Mesenchymal stem cell (in vitro differentiated cells and primary cell): ENCODE results near the gene CEACAM16.

Source experiments
- DNase-seq: peaks from one replicate; pipeline ENCODE4 v3.0.0-alpha.2; 2013
- H2AFZ ChIP-seq: one replicate; pipeline ENCODE4 v1.6.1; 2013; ENCODE audit warnings: low read depth, mild to moderate bottlenecking, control low read depth, inconsistent platforms, low read length, moderate library complexity
- H2AK5ac ChIP-seq: 2 replicates; pipeline ENCODE4 v1.6.1; 2013; ENCODE audit warnings: low read length, moderate library complexity, mild to moderate bottlenecking, inconsistent platforms; ENCODE audit not compliant: severe bottlenecking
- H2BK120ac ChIP-seq: one replicate; pipeline ENCODE4 v1.6.1; 2013; ENCODE audit warnings: low read depth, mild to moderate bottlenecking, inconsistent platforms, low read length, moderate library complexity
- H2BK12ac ChIP-seq, 2 experiments: one replicate each; pipeline ENCODE4 v1.6.1; 2013; ENCODE audit warnings: inconsistent platforms in 2 of 2, low read length in 2 of 2, mild to moderate bottlenecking in 2 of 2, moderate library complexity in 2 of 2, control low read depth in 1 of 2
- H2BK15ac ChIP-seq: one replicate; pipeline ENCODE4 v1.6.1; 2013; ENCODE audit warnings: mild to moderate bottlenecking, low read depth, inconsistent platforms; ENCODE audit not compliant: poor library complexity, severe bottlenecking
- H2BK5ac ChIP-seq: 2 replicates; pipeline ENCODE4 v1.6.1; 2013; ENCODE audit warnings: low read depth, mild to moderate bottlenecking, low read length, control low read depth, inconsistent platforms; ENCODE audit not compliant: poor library complexity, severe bottlenecking
- H3K14ac ChIP-seq, 2 experiments: one replicate each; pipeline ENCODE4 v1.6.1; 2013; ENCODE audit warnings: inconsistent platforms in 2 of 2, low read length in 2 of 2, control low read depth in 1 of 2, mild to moderate bottlenecking in 1 of 2, moderate library complexity in 1 of 2
- H3K18ac ChIP-seq, 2 experiments: one replicate each; pipeline ENCODE4 v1.6.1; 2013; ENCODE audit warnings: inconsistent platforms in 2 of 2, low read length in 2 of 2, control low read depth in 1 of 2, low read depth in 1 of 2, mild to moderate bottlenecking in 1 of 2
- H3K23ac ChIP-seq, 2 experiments: one replicate each; pipeline ENCODE4 v1.6.1; 2013; ENCODE audit warnings: inconsistent platforms in 2 of 2, low read length in 2 of 2, mild to moderate bottlenecking in 2 of 2, moderate library complexity in 2 of 2, control low read depth in 1 of 2
- H3K27ac ChIP-seq: 2 replicates; pipeline ENCODE4 v1.5.1; 2013; ENCODE audit warnings: mild to moderate bottlenecking, moderate library complexity, low read length, control low read depth, inconsistent platforms; ENCODE audit not compliant: poor library complexity, severe bottlenecking
- H3K27me3 ChIP-seq, 2 experiments: 2 replicates each; pipeline versions ENCODE4 v1.6.1 to v1.7.0; 2013; ENCODE audit warnings: low read length in 2 of 2, mild to moderate bottlenecking in 2 of 2, moderate library complexity in 2 of 2, control low read depth in 1 of 2, inconsistent platforms in 1 of 2; ENCODE audit not compliant: control insufficient read depth in 1 of 2, insufficient read depth in 1 of 2
- H3K36me3 ChIP-seq, 2 experiments: 2 replicates each; pipeline versions ENCODE4 v1.6.1 to v1.7.0; 2013; ENCODE audit warnings: low read length in 2 of 2, control low read depth in 1 of 2, inconsistent platforms in 1 of 2, low read depth in 1 of 2, mild to moderate bottlenecking in 1 of 2; ENCODE audit not compliant: insufficient read depth in 2 of 2, control insufficient read depth in 1 of 2
- H3K4ac ChIP-seq, 2 experiments: one replicate each; pipeline ENCODE4 v1.6.1; 2013; ENCODE audit warnings: inconsistent platforms in 2 of 2, low read length in 2 of 2, mild to moderate bottlenecking in 2 of 2, moderate library complexity in 2 of 2, control low read depth in 1 of 2, low read depth in 1 of 2
- H3K4me1 ChIP-seq: 2 replicates; pipeline ENCODE4 v1.6.1; 2013; ENCODE audit warnings: low read depth, low read length, control low read depth; ENCODE audit not compliant: control insufficient read depth, insufficient read depth
- H3K4me2 ChIP-seq: 2 replicates; pipeline ENCODE4 v1.6.1; 2013; ENCODE audit warnings: low read length, mild to moderate bottlenecking, inconsistent platforms; ENCODE audit not compliant: poor library complexity, severe bottlenecking
- H3K4me3 ChIP-seq, 2 experiments: 2 replicates each; pipeline versions ENCODE4 v1.5.1 to v1.7.0; 2013; ENCODE audit warnings: low read length in 2 of 2, mild to moderate bottlenecking in 2 of 2, control low read depth in 1 of 2, low read depth in 1 of 2; ENCODE audit not compliant: insufficient read depth in 1 of 2
- H3K79me1 ChIP-seq: replicated peaks from 2 replicates; pipeline ENCODE4 v1.6.1; 2013; ENCODE audit warnings: mild to moderate bottlenecking, control low read depth, low read length, inconsistent platforms; ENCODE audit not compliant: poor library complexity, severe bottlenecking
- H3K9ac ChIP-seq: 2 replicates; pipeline ENCODE4 v1.7.0; 2013; ENCODE audit warnings: mild to moderate bottlenecking, low read length, moderate library complexity
- H3K9me3 ChIP-seq: 2 replicates; pipeline ENCODE4 v1.7.0; 2013; ENCODE audit warnings: mild to moderate bottlenecking, low read length; ENCODE audit not compliant: control insufficient read depth
- H4K8ac ChIP-seq: one replicate; pipeline ENCODE4 v1.6.1; 2013; ENCODE audit warnings: inconsistent platforms, mild to moderate bottlenecking, low read length, moderate library complexity
- H4K91ac ChIP-seq: one replicate; pipeline ENCODE4 v1.6.1; 2013; ENCODE audit warnings: mild to moderate bottlenecking, low read length, inconsistent platforms
- WGBS: methylation state at CpG from one replicate; pipeline ENCODE4 v1.1.7; 2013; ENCODE audit warnings: mixed read lengths; 5-methylcytosine and 5-hydroxymethylcytosine counted together

CEACAM16 gene

GRCh38 chr19:44757057-44757734 lies 58.2 kb downstream of the CEACAM16 start:
- Histone ChIP-seq H2AK5ac (peak overlapping the region; percentile 33), H3K27ac (no peak overlapping the region), H3K4me2 (peak overlapping the region; percentile 79), H4K8ac (peak overlapping the region; percentile 93), H3K9me3 (no peaks in the 10 kb centered on the region), H3K9ac (peak overlapping the region; percentile 75), H3K4me1 (peaks cover 60% of the 10 kb centered on the region), H2BK5ac (no peak overlapping the region), H3K4me3 (peak overlapping the region; percentile 49 to 72), H2BK120ac (peak overlapping the region; percentile 44), H3K14ac (peak overlapping the region in 1 of 2 experiments; percentile 92), H3K79me1 (peaks cover 2% of the 10 kb centered on the region), H3K18ac (peak overlapping the region; percentile 93 to 98), H3K27me3 (no peaks in the 10 kb centered on the region), H2BK15ac (peak overlapping the region; percentile 87), H2BK12ac (peak overlapping the region; percentile 92 to 97), H4K91ac (peak overlapping the region; percentile 97), H3K4ac (peak overlapping the region; percentile 71 to 86), H2AFZ (no peak overlapping the region), H3K23ac (peak overlapping the region in 1 of 2 experiments; percentile 2), H3K36me3 (peaks cover 34 to 61% of the 10 kb centered on the region in 2 experiments)
- peak; percentile 85 for DNase-seq
- WGBS = 7% methylated on average over 52 of the region's 53 CpGs

- H3K4ac ChIP-seq = peak overlapping the region; percentile 62 to 69
- DNase-seq = peak; percentile 88
- H2BK15ac ChIP-seq = peak overlapping the region; percentile 15
- peaks cover 34 to 53% of the 10 kb centered on the region in 2 experiments for H3K36me3 ChIP-seq
- peaks cover 2% of the 10 kb centered on the region for H3K79me1 ChIP-seq
- WGBS = under 1% methylated on average over 68 of the region's 68 CpGs
- H3K9ac ChIP-seq = peak overlapping the region; percentile 75
- H2AFZ ChIP-seq = no peak overlapping the region
- peak overlapping the region in 1 of 2 experiments; percentile 69 for H3K14ac ChIP-seq
- H3K4me2 ChIP-seq = peak overlapping the region; percentile 79
- peak overlapping the region; percentile 67 for H4K91ac ChIP-seq
- H3K9me3 ChIP-seq = no peaks in the 10 kb centered on the region
- H3K4me3 ChIP-seq = peak overlapping the region; percentile 49 to 72
- H3K23ac ChIP-seq = peak overlapping the region in 1 of 2 experiments; percentile 16
- H3K27me3 ChIP-seq = no peaks in the 10 kb centered on the region
- H3K4me1 ChIP-seq = peaks cover 55% of the 10 kb centered on the region
- no peak overlapping the region for H3K27ac ChIP-seq
- peak overlapping the region; percentile 61 to 88 for H2BK12ac ChIP-seq
- peak overlapping the region; percentile 74 to 98 for H3K18ac ChIP-seq
- H2BK120ac ChIP-seq = peak overlapping the region; percentile 44
- no peak overlapping the region for H2BK5ac ChIP-seq
- peak overlapping the region; percentile 74 for H4K8ac ChIP-seq
- no peak overlapping the region for H2AK5ac ChIP-seq
Measured at GRCh38 chr19:44757735-44758505, 59.0 kb downstream of the CEACAM16 start.

- H3K4me3 ChIP-seq = peak overlapping the region; percentile 20 to 72
- peak overlapping the region; percentile 79 for H3K4me2 ChIP-seq
- DNase-seq = peak; percentile 51
- H3K27me3 ChIP-seq = no peaks in the 10 kb centered on the region
- H3K9ac ChIP-seq = peak overlapping the region; percentile 75
- H3K4ac ChIP-seq = peak overlapping the region; percentile 29 to 69
- H3K4me1 ChIP-seq = peaks cover 50% of the 10 kb centered on the region
- H2BK15ac ChIP-seq = peak overlapping the region; percentile 34
- WGBS = 24% methylated on average over 9 of the region's 9 CpGs
- no peak overlapping the region for H2BK5ac ChIP-seq
- H3K27ac ChIP-seq = no peak overlapping the region
- no peaks in the 10 kb centered on the region for H3K9me3 ChIP-seq
- peaks cover 2% of the 10 kb centered on the region for H3K79me1 ChIP-seq
- H2AK5ac ChIP-seq = no peak overlapping the region
- H4K8ac ChIP-seq = peak overlapping the region; percentile 64
- no peak overlapping the region for H4K91ac ChIP-seq
- no peak overlapping the region for H2AFZ ChIP-seq
- peaks cover 34 to 51% of the 10 kb centered on the region in 2 experiments for H3K36me3 ChIP-seq
- peak overlapping the region; percentile 61 to 88 for H2BK12ac ChIP-seq
- H3K23ac ChIP-seq = no peak overlapping the region
- peak overlapping the region in 1 of 2 experiments; percentile 37 for H3K14ac ChIP-seq
- H3K18ac ChIP-seq = peak overlapping the region; percentile 74 to 98
- peak overlapping the region; percentile 44 for H2BK120ac ChIP-seq
Measured at GRCh38 chr19:44758596-44758995, 59.6 kb downstream of the CEACAM16 start.
